ENCODE results near the gene BPIFB1.

The BPIFB1 gene

GRCh38 chr20:33349493-33349892 is 66.5 kb downstream of the BPIFB1 start:
- Mint-ChIP-seq H3K4me3 (no peak overlapping the region), H3K9me3 (no peaks in the 10 kb centered on the region), H3K27ac (no peak overlapping the region), H3K4me1 (no peaks in the 10 kb centered on the region), H3K36me3 (ENCODE audit: low read depth) (peaks cover 11% of the 10 kb centered on the region), H3K27me3 (ENCODE audit: low read depth) (no peaks in the 10 kb centered on the region)
- TF ChIP-seq CTCF (IDR thresholded peaks at IDR 0.05; ENCODE audit: unreplicated experiment in 3 of 3), result no peak

GRCh38 chr20:33351696-33352095 is 68.7 kb downstream of the BPIFB1 start:
- Mint-ChIP-seq H3K4me3 (no peak overlapping the region), H3K27ac (no peak overlapping the region), H3K4me1 (no peaks in the 10 kb centered on the region), H3K27me3 (ENCODE audit: low read depth) (no peaks in the 10 kb centered on the region), H3K9me3 (no peaks in the 10 kb centered on the region), H3K36me3 (ENCODE audit: low read depth) (peaks cover 16% of the 10 kb centered on the region)
- no peak for TF ChIP-seq CTCF (IDR thresholded peaks at IDR 0.05; ENCODE audit: unreplicated experiment in 3 of 3)

DNA sequence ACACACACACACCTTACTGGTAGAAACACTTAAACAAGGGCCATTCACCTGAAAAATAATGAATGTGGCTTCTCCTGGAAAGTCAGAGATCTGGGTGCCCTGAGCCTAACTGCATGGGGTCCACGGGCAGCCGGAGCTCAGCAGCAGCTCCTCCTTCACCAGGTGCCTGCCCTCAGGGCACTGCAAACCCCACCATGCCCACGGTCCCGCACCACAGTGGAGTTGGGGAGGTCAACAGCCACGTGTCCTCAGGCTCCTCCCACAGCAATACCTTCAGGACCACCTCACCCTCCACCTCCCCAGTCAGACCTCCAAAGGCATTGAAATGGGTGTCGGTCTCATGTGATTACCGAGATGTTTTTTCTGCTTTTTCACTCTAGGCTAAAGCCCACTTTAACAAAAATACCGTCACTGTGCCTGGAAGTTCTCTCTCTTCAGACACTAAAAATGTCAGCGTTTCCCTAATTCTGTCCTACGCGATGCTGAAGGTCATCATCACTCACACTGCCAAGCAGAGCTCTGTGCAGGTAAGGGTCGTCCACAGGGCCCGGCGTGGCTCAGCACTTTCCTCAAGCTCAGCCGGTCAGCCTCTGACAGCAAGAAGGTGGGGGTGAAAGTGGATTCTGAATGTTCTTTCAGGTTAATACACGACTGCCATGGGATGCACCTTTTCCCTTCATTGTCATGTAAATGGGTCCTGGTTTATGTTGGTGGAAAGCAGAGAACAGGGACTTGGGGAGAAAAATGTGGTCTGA is 69.4 kb downstream of the BPIFB1 start:
- Mint-ChIP-seq H3K36me3 (ENCODE audit: low read depth) (peaks cover 16% of the 10 kb centered on the region), H3K27ac (no peak overlapping the region), H3K4me3 (no peak overlapping the region), H3K9me3 (no peaks in the 10 kb centered on the region), H3K4me1 (no peaks in the 10 kb centered on the region), H3K27me3 (ENCODE audit: low read depth) (no peaks in the 10 kb centered on the region)
- no peak for TF ChIP-seq CTCF (IDR thresholded peaks at IDR 0.05; ENCODE audit: unreplicated experiment in 3 of 3)

- no peaks in the 10 kb centered on the region for H3K4me1 Mint-ChIP-seq
- no peak overlapping the region for H3K27ac Mint-ChIP-seq
- no peaks in the 10 kb centered on the region for H3K27me3 Mint-ChIP-seq (ENCODE audit: low read depth)
- no peaks in the 10 kb centered on the region for H3K9me3 Mint-ChIP-seq
- H3K4me3 Mint-ChIP-seq, result no peak overlapping the region
- TF ChIP-seq CTCF (IDR thresholded peaks at IDR 0.05; ENCODE audit: unreplicated experiment in 3 of 3), result no peak
- H3K36me3 Mint-ChIP-seq (ENCODE audit: low read depth), result peaks cover 16% of the 10 kb centered on the region
Observed at GRCh38 chr20:33353013-33353402, 70.0 kb downstream of the BPIFB1 start.
